NCI-H128 (cell line): ENCODE results near the gene KLRC1.
"Not testable (repeated sequence)": the region's sequence is repeated elsewhere in the genome, so short reads cannot be mapped to it uniquely, and the experiment has no call there.

Experiments used
- DNase-seq: peaks from one replicate; lab custom pipeline; 2025; ENCODE audit not compliant: unreplicated experiment; lab: John Stamatoyannopoulos, UW

KLRC1 gene

DNA sequence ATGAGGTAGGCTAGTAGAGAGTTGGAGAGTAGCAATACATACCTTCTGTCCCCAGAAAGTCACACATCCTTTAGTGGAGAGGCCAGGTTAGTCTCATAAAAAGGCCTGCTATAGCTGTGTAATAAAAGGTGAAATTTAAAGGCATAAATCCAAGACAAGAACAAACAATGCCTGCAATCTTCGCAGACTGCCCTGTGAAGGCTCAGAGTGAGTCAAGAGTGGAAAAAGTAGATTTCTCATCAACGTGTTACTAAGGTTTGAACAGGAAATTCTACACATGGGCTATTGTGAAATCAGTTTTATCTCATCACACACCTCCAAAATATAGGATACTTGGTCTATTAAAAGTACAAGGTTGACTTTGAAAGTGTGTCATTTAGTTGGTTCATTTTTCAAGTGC lies at the start of gene KLRC1:
Gene KLRC1 (minus strand): TSS at position 222 of the 400 bp plus-strand sequence. CDS start 2,221 bp downstream, outside the sequence.
- no peak for DNase-seq

DNA sequence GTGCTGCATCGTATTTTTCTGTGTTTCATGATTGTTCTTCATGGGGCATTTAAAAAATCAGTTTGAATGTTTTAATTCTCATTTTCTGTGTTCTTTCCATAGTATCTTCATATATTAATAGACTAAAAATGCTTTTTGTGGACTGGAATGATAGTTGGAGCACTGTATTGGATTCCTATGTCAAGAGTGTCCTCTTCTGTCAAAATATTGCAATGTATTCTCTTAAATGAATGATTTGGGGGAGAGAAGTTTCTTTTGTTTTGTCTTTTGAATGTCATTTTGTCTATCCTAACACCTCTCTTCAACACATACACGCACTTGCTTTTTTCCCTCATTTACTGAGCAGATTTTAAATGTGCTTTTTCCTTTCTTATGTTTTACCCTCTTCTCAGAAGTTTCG lies 47.9 kb upstream of the KLRC1 start:
- no peak for DNase-seq

DNA sequence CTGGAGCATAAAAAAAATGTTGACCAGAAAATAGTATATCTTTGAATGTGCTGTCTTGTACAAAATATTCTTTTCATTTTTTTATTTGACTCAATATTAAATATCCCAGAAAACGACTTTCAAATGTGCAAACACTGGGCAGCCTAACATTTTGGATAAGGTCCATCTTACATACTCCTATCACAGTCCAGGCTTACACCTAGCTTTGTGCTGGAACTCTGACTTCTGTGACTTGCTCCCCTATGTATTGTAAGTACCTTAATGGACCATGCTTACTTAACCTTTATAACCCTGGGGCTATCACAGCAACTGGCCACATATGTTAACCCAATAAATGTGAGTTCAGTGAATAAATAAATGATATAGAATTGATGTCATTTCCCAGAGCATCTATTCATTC lies 44.9 kb upstream of the KLRC1 start:
- no peak for DNase-seq

DNA sequence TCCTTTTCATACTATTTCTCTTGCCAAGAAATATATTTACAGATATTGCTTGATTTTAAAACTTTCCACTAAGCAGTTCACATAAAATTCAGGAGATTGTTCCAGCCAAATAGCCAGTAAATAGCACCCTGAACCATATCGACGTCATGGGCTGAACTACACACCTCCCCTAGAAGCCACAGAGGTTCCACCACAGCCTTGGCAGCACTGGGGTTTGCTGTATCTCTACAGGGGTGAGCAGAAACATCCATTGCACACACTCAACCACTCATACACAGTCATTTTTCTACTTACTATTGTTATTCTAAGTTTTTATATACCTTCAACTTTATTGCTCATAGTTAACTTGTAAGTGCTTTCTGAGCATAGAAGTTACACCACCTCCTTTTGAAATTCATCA lies 44.4 kb upstream of the KLRC1 start:
- DNase-seq: no peak

DNA sequence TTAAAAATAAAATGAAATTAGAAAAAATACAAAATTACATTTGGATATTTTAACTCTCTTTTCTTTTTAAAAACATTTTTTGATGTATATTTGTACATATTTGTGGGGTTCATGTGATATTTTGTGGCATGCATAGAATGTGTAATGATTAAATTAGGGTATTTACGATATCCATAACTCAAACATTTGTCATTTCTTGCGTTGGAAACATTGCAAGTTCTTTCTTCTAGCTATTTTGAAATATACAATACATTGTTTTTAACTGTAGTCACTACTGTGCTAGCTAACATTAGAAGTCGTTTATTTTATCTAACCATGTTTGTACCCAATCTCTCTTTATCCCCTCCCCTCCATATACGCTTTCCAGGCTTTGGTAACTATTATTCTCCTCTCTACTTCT lies 38.6 kb upstream of the KLRC1 start:
- DNase-seq: no peak

DNA sequence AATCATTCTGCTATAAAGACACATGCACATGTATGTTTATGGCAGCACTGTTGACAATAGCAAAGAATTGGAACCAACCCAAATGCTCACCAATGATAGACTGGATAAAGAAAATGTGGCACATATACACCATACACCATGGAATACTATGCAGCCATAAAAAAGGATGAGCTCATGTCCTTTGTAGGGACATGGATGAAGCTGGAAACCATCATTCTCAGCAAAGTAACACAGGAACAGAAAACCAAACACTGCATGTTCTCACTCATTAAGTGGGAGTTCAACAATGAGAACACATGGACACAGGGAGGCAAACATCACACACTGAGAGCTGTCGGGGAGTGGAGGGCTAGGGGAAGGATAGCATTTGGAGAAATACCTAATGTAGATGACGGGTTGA lies 34.2 kb upstream of the KLRC1 start:
- not testable (repeated sequence) for DNase-seq

DNA sequence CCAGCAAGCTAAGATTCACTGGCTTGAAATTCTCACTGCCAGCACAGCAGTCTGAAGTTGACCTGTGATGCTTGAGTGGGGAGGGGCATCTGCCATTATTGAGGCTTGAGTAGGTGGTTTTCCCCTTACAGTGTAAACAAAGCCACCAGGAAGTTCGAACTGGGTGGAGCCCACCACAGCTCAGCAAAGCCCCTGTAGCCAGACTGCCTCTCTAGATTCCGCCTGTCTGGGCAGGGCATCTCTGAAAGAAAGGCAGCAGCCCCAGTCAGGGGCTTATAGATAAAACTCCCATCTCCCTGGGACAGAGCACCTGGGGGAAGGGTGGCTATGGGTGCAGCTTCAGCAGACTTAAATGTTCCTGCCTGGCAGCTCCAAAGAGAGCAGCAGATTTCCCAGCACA lies 28.7 kb upstream of the KLRC1 start:
- not testable (repeated sequence) for DNase-seq

DNA sequence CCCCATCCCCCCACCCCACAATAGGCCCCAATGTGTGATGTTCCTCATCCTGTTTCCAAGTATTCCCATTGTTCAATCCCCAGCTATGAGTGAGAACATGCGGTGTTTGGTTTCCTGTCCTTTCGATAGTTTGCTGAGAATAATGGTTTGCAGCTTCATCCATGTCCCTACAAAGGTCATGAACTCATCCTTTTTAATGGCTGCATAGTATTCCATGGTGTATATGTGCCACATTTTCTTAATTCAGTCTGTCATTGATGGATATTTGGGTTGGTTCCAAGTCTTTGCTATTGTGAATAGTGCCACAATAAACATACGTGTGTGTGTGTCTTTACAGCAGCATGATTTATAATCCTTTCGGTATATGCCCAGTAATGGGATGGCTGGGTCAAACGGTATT lies 19.6 kb upstream of the KLRC1 start:
- not testable (repeated sequence) for DNase-seq

DNA sequence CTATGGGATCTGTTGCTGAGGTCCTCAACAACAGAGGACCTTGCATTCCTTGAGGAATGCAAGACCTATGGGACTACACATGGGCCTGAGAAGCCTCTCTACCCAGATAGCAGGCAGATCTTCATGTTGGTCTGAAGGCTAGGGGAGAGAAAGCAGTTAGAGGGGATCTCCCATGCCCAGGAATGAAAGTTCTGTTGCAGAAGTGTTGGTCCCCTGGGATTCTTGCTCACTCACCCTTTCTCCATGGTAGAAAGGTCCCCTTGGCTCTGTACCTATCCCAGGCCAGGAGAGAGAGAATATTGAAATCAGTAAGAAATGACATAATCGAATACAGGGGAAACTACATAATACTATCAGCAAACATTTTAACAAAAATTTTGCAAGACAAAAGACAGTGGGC lies 16.5 kb upstream of the KLRC1 start:
- no peak for DNase-seq

DNA sequence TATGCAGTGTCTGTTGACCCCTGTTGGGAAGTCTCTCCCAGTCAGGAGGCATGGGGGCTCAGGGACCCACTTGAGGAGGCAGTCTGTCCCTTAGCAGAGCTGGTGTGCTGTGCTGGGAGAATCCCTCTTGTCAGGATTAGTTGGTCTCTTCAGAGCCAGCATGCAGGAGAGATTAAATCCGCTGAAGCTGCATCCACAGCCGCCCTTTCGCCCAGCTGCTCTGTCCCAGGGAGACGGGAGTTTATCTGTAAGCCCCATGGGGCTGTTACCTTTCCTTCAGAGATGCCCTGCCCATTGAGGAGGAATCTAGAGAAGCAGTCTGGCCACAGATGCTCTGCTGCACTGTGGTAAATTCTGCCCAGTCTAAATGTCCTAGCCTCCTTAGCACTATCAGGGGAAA lies 13.1 kb upstream of the KLRC1 start:
- no peak for DNase-seq

DNA sequence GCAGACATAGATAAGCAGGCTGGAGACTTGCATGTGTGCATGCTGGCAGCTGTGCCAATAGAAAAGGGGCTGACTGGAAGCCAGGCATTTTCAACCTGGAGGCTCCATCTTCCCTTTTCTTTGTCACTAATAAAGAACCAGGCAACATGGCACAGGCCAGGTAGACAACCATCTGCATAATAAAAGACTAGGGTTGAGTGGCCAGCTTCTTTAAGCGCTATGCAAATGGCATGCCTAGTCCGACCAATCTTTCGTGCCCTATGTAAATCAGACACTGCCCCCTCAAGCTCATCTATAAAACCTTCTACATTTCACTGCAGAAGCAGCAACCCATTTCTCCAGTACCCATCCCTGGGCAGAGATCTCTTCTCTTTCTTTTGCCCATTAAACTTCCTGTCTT lies 4.6 kb upstream of the KLRC1 start:
- no peak for DNase-seq

DNA sequence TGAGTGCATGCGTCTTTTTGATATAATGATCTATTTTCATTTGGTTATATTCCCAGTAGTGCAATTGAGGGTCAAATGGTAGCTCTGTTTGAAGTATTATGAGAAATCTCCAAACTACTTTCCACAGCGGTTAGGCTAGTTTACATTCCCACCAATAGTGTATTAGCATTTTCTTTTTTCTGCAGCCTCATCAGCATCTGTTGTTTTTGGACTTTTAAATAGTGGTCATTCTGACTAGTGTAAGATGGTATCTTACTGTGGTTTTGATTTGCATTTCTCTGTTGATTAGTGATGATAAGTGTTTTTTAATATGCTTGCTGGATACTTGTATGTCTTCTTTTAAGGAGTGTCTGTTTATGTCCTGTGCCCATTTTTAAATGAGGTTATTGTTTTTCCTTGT lies 3.7 kb upstream of the KLRC1 start:
- DNase-seq: no peak

DNA sequence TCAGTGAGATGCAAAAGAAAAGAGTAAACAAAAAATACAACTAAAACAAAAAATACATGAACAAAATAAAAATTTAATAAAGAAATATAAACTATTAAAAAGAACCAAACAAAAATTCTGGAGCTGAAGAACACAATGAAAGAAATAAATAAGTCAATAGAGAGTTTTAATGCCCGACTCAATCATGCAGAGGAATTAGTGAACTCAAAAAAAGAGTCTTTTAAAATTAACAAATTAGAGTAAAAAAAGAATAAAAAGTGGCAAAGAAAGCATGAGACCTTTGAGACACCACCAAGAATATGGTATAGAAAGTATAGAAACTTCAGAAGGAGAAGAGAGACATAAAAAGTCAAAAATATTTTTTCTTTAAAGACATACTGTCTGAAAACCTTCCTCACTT lies 2.6 kb upstream of the KLRC1 start:
- no peak for DNase-seq

DNA sequence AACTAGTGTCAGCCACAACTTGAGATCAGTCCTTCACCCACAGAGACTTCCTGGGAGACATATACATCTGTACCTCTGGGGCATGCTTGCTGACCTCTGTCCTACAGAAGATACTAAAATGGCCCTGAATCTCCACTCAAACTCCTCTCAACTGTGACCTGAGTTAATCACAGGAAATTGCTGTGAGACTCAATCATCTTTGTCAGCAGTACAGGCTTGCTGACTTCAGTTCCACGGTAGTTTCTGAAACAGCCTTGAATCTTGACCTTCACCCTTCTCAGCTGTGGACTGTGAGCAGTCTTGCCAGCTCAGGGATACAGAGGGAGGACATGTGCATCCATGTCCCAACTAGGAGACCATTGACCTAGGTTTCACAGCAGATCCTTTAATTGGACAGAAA lies 1.4 kb upstream of the KLRC1 start:
- no peak for DNase-seq

DNA sequence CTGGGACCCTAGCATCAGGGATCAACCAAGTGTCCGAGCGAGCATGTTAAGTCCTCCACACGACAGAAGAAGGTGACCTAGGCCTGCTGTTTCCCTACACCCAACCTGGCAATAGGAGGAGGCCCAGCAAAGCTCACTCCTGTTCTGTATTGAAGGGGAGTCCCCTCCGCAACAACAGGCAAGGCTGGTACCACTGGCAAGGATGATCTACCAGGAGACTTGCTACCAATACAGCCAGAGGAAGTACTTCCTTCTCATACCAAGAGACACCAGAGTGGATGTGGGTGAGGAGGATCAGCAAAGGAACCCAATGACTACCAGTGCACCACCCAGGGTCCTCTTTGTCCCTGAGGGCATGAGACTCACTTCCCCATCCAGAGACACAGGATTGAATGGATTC lies 4.9 kb downstream of the KLRC1 start:
- no peak for DNase-seq

DNA sequence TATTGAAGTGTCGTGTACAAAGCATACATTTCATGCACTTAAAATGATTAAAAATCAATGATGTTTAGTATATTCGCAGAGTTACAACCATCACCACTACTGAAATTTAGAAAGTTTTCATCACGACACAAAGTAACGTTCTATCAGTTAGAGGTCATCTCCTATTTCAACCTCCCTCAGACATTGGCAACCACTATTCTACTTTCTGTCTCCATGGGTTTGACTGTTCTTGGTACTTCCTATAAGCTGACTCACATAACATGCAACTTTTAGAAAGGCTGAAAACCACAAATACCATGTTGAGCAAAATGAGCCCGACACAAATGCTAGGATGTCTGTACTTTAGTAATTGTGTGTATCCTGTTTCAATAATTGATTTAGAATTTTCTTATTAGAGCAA lies 7.1 kb downstream of the KLRC1 start:
- not testable (repeated sequence) for DNase-seq

DNA sequence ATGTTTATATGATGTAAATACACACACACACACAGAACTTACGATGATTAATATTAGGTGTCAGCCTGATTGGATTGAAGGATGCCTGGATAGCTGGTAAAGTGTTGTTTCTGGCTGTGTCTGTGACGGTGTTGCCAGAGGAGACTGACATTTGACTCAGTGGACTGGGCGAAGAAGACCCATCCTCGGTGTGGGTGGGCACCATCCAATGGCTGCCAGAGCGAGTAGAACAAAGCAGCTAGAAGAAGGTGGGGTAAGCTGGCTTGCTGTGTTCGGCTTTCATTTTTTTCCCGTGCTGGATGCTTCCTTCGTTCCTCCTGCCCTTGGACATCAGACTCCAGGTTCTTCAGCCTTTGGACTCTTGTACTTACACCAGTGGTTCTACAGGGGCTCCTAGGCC lies 12.0 kb downstream of the KLRC1 start:
- DNase-seq: not testable (repeated sequence)

DNA sequence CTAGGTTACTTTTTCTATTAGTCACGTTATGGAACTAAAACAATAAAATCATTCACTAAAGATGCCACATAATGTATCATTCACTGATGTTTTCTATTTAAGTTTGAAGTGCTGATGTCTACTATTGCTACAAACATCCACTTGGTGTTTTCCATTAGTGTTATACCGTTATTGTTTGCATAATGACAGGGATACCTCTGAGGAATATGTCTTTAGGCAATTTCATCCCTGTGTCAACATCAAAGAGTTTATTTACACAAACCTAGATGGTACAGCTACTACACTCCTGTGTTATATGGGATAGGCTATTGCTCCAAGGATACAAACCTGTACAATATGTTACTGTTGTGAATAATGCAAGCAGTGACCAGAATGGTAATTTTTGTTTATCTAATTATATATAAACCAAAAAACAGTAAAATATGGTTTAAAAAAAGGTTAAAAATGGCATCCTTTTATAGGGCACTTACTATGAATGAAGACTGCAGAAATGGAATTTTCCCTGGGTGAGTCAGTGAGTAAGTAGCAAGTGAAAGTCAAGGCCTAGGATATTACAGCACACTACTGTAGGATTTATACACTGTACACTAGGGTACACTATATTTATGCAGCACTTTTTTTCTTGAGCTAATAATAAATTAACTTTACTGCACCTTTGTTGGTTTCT lies 13.4 kb downstream of the KLRC1 start:
- DNase-seq: not testable (repeated sequence)

DNA sequence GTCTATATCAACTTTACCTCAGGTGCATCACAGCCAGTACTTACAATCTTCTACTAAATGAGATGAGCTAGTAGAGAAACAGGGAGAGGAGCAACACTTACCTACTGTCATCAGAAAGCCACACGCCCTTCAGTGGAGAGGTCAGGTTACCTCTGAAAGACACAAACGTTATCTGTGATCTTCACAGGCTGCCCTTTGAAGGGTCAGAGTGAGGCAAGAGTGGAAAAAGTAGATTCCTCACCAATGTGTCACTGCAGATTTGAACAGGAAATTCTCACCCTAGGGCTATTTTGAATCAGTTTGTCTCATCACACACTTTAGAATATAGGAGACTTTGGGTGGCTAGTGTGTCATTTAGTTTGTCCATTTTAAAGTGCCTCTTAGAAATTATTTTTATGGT lies 15.6 kb downstream of the KLRC1 start:
- DNase-seq: not testable (repeated sequence)

DNA sequence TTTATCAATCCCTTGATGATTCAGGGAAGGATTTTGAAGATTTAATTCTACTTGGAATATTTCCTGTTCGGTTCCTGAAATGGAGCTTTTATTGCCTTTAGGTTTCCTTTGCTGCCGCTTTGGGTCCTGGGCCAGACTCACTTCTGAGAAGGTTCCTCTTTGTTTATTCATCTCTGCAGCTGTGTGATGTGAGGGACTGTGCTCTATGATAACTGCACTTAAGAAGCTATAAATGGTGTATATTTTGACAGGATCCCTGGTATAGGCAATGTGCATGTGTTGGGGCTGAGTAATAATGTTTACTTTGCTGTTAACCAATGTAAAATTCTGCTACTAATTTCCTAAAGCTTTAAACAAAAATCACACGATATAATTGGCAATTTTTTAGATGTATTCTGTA lies 17.4 kb downstream of the KLRC1 start, which contains the start of gene KLRC2:
Gene KLRC2 (minus strand): TSS at position 195 of the 400 bp plus-strand sequence. CDS start 24 bp downstream, at position 171.
- DNase-seq: not testable (repeated sequence)

DNA sequence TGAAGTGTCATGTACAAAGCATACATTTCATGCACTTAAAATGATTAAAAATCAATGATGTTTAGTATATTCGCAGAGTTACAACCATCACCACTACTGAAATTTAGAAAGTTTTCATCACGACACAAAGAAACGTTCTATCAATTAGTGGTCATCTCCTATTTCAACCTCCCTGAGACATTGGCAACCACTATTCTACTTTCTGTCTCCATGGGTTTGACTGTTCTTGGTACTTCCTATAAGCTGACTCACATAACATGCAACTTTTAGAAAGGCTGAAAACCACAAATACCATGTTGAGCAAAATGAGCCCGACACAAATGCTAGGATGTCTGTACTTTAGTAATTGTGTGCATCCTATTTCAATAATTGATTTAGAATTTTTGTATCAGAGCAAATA lies 22.6 kb downstream of the KLRC1 start:
- DNase-seq: not testable (repeated sequence)

DNA sequence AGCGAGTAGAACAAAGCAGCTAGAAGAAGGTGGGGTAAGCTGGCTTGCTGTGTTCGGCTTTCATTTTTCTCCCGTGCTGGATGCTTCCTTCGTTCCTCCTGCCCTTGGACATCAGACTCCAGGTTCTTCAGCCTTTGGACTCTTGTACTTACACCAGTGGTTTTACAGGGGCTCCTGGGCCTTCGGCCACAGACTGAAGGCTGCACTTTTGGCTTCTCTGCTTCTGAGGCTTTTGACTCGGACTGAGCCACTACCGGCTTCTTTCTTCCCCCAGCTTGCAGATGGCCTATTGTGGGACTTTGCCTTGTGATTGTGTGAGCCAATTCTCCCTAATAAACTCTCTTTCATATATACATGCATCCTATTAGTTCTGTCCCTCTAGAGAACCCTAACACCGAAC lies 27.2 kb downstream of the KLRC1 start:
- not testable (repeated sequence) for DNase-seq

DNA sequence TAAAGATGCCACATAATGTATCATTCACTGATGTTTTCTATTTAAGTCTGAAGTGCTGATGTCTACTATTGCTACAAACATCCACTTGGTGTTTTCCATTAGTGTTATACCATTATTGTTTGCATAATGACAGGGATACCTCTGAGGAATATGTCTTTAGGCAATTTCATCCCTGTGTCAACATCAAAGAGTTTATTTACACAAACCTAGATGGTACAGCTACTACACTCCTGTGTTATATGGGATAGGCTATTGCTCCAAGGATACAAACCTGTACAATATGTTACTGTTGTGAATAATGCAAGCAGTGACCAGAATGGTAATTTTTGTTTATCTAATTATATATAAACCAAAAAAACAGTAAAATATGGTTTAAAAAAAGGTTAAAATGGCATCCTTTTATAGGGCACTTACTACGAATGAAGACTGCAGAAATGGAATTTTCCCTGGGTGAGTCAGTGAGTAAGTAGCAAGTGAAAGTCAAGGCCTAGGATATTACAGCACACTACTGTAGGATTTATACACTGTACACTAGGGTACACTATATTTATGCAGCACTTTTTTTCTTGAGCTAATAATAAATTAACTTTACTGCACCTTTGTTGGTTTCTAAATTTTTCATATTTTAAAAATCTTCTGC lies 28.8 kb downstream of the KLRC1 start:
- DNase-seq: not testable (repeated sequence)
